Measurements from ENCODE around the gene HPS6. TPM values are rescaled to one million over a fixed set of nuclear protein-coding genes. Genes with fewer than 3 reads are reported as not detected.

The HPS6 gene
- total RNA-seq, result 29.0 and 34.0 TPM in 2 replicates

GRCh38 chr10:102064868-102065560 is at the start of gene HPS6:
HPS6 (plus strand) TSS chr10:102065349; CDS start chr10:102065475, 126 bp downstream.

DNA sequence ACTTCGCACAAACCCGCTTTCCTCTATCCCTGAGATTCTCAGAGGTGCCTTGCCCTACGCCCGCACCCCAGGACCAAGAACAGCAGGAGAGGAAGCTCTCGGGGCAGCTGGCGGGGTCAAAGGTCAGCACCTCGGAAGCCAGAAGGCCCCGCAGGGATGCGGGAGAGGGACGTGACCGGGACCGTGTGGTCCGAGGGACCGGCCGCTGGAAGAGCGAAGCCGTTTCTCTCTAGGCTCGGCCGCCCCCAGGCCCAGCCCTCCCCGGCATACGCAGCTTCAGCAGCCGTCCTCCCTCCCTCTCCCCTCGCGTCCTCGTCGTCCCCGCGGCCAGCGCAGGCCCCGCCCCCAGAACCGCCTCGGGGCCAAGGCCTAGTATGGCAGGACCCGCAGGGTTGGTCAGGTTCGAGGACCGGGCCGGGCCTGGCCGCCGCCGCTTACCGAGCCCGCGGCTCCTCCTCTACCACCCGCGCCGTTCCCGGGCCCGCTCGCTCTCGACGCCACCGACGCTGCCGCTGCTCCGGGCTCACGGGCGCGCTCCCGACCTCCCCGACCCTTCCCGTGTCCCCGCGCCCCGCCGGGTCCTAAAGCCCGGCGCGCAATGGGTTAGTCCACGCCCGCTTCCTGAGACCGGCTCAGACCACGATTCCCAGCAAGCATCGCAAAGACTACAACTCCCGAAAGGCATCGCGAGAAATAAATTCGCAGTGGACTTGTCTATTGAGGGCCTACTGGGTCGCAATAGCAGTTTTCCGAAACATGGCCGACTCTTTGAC is 9.3 kb upstream of the HPS6 start, which contains the start of gene ARMH3:
Gene ARMH3, minus strand, starts transcription at position 527 of the 773 bp plus-strand sequence. CDS start 16,059 bp downstream, outside the sequence.

Small RNA genes within 50 kb of the gene (small RNA-seq; reads per million reads assigned to genes)
- gene AL500527.1 (not detected), gene AL500527.2 (not detected)

Other genes with a start within 250 kb of the HPS6 start
- 95.5 and 102 TPM in 2 replicates for gene OGA, start 246.9 kb upstream of the HPS6 start, total RNA-seq
- gene KCNIP2, start 221.5 kb upstream of the HPS6 start, total RNA-seq, result 0.73 and 1.2 TPM in 2 replicates
- gene ARMH3, start 9.2 kb upstream of the HPS6 start, total RNA-seq, result 5.9 and 9.2 TPM in 2 replicates
- 28.2 and 32.3 TPM in 2 replicates for gene LDB1, start 55.0 kb downstream of the HPS6 start, total RNA-seq
- 22.4 and 35.8 TPM in 2 replicates for gene PPRC1, start 67.7 kb downstream of the HPS6 start, total RNA-seq
- 43.7 and 45.7 TPM in 2 replicates for gene NOLC1, start 87.0 kb downstream of the HPS6 start, total RNA-seq
- 1.1 TPM in 1 of 2 replicates, not detected in the other for gene ELOVL3, start 160.9 kb downstream of the HPS6 start, total RNA-seq
- not detected in 2 replicates for gene PITX3, start 176.2 kb downstream of the HPS6 start, total RNA-seq
- gene GBF1, start 180.2 kb downstream of the HPS6 start, total RNA-seq, result 33.1 and 47.7 TPM in 2 replicates